GM19193 (cell line): Measurements from ENCODE around the gene MACROD2.

Experiments used
- POLR2A ChIP-seq: IDR thresholded peaks from 4 replicates; pipeline ENCODE4 v1.6.1; 2011; ENCODE audit not compliant: insufficient read depth, insufficient read length; ENCODE audit errors: extremely low read depth

MACROD2 gene

DNA sequence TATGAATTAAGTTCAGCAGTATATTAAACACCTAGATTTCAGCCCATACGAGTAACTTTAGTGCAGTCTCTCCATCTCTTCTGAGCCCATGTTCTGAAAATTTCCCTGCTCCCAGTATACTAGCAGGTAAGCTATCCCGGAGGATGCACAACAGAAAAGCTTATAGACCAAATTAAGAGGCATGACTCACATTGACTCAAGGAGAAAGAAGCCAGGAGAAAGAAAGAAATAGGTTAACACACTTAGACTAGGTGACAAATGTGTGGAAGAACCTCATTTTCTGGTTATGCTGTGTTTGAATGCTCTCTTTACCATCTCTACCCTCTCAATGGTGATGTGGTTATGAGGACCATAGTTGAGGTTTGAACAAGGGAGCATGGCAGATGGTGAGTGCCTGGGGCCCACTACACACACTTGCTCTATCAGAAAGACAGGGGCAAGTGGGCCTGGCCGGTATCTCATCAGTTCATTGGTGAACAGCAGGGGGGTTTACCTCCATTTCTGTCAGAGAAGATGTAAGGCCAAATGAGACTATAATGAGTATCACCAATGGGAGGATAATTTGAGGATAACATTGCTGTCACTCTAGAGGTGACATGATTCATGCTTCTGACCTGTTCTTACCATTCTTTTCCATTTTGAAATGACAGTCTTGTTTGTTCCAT lies 1244.4 kb downstream of the MACROD2 start:
- no peak for TF ChIP-seq POLR2A

DNA sequence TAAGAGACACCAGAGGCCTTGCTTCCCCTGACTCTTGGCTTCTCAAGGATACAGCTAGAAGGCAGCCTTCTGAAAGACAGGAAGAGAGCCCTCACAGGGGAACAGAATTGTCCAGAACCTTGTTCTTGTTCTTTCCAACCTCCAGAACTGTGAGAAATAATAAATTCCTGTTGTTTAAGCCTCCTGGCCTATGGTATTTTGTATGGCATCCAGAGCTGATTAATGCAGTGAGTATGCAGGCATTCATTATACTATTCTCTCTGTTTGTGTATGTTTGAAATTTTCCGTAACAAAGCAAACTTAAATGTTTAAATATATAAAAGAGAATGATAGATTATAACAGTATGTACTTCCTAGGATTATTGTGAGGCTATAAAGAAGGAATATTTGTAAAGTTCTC lies 1245.5 kb downstream of the MACROD2 start:
- TF ChIP-seq POLR2A = no peak

DNA sequence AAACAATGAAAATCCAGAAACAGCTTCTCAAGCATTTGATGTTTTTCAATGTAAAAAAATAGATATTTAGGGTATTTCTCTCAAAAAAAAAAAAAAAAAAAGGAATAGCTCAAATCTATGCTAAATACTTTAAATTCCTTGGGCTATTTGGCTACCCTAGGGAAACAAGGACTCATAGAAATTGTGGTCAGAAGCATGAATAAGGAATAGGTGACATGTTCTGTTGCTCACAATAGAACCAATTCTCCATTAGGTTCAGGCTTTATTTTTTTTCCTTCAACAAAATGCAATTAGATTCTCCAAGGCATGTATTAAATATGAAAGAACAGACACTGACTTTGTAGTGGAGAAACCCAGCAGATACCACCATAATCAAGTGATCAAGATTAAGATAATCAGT lies 1246.4 kb downstream of the MACROD2 start:
- TF ChIP-seq POLR2A = no peak

DNA sequence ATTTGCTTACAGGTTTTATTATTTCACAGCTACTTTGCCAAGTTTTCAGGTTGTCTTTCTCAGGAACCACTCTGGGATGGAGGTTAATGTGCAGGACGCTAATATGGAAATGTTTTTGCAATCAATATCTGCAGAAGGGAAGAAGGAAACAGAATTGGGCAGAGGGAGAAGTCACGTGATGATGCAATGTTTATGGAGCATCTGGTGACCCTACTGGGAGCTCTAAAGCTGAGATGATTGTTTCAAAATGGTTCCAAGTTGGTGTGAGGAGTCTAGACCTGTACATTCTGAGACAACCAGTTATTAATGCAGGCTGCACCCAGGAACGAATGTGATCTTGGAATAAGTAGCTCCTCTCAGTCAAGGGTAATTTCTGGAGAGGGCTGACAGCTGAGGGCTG lies 1247.5 kb downstream of the MACROD2 start:
- no peak for TF ChIP-seq POLR2A

DNA sequence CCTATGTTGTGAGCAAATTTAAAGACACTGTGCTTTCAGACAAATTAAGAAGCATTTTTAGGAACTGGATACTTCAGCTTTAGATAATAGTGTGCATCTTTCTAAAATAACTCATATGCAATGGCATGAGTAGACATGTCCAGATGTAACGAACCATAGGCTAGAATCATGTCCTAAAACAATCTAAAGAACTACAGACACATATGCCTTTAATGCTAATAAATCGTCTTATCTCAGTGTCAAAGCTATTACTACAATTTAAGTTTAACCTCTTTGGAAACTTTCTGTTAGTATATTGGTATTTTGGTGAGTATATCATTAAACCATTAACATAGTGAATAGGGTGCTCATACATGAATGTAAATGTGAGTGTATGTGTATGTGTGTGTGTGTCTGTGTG lies 1250.6 kb downstream of the MACROD2 start:
- TF ChIP-seq POLR2A = no peak

DNA sequence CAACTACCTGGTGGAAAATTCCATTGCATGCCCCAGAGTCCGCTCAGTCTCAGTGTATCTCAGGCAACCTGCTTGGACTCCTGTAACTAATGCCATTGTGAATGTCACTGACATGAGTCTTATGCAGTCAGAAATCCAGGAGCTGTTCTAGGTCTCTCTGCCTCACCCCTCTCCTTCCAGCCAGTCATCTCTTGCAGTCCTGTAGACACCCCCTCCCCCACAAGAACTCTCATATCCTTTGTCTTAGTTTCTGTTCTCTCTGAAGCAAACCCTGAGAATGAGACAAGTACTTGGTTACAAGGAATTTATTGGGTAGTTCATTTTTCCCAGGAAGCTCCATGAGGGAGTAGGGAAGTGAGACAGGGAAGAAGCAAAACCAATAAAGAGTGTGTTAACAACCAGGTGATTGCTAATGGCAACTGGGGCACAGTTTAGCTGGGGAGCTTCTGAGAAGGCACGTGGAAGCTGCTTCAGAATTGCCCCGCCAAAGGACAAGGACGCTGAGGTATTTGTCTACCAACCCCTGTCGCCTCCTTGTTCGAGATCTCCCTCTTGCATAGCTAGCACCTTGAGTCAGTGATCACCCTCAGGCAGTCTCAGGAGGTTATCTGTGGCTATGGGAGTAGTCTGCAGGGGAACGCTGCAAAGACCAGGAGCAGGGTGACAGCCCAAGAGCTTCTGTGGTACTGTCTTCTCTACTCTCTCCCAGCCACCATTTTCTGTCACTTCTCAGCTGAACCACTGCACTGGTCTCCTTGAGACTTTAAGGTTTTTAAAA lies 1253.5 kb downstream of the MACROD2 start:
- no peak for TF ChIP-seq POLR2A

DNA sequence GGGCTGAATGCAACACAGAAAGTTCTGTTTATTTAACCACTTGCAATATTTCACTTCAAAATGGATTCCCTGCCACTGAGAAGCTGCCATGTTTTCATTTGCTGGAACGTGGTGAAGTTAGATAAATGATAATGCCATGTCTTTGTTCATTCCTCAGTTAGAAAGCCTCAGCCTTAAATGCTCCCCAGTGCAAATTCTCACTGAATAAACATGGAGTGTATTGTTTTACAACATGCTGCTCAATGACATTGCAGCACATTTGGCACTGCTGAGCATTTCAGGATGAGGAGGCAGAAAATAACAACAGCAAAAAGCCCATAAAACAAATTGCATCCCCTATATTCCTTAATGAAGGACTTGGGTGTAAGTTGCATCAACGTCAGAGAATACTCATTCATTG lies 1255.9 kb downstream of the MACROD2 start:
- TF ChIP-seq POLR2A = no peak

DNA sequence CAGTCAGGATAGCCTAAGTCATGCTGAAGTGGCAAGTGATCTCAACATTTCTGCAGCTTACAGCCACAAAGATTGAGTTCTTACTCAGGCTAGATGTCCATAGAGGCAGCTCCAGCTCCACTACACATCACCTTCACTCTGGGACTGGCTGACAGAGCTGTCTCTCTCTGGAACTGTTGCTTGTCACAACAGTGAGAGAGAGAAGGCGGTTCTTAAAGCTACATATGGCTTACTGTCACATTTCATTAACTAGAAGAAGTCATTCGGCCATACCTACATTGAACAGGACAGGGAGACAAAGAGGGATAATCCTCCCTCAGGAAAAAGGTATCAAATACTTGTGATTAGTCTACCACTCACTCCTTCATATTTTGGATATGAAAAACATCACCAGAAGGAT lies 1257.0 kb downstream of the MACROD2 start:
- TF ChIP-seq POLR2A = no peak

DNA sequence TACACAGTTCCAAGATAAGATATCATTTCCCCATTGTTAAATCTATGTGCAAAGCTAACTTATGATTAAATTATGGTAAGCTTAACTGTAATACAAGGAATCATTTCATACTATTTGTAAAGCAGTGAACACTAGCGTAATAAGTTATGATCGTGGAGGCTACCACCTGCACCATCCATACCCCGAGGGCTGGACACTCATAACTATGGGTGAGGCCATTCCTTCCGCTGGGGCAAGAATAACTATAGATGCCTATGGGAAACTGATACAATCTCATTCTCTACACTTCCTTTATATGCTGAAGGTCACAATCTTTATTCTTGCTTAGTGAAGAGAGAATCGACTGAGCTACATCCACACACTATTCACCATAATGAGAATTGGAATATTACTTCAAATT lies 1258.1 kb downstream of the MACROD2 start:
- TF ChIP-seq POLR2A = no peak

DNA sequence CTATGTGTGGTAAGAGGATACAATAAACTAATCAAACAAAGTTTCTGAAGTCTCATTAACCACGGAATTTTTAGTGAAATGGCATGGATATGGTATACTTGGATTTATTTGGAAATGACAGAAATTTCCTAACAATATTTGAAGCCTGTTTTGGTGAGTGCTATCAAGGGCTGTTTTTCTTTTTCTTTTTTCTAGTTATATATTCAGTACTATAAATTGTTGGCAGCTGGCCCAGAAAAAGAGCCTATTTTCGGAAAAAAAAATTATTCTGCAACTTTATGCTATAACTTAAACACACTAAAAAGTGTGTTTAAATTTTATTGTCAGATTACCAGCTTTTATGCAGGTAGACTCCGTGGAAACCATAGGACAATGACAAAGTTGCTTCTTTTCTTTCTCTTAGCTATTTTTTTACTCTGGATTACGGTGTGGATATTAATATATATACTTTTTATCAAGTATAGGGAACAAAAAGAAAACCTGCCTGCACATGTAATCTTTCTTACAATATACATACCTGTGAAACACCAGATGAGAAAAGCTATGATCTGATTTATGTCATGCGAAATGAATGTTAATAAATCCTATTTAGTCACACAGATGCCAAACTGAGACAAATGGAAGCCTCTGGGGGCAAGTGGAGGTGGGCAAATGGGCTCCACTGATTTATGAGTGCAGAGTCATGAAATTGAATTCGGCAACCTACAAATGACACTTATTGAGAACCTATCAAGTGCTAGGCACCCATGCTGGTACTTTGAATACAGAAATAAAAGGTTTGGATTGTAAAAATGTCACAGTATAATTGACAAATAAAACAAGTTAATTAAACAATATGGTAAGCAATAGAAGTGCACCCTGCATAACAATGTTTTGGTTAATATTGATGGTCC lies 1261.6 kb downstream of the MACROD2 start:
- TF ChIP-seq POLR2A = no peak

DNA sequence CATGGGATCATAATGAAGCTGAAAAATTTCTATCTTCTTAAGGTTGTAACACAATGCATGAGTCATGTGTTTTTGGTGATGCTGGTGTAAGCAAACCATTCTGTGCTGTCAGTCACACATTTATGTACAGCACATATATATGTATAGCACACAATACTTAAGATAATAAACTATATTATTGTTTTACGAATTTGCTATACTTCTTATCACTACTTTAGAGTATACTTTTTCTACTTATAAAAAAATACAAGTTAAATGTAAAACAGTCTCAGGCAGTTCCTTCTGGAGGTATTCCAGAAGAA lies 1262.2 kb downstream of the MACROD2 start:
- TF ChIP-seq POLR2A = no peak

DNA sequence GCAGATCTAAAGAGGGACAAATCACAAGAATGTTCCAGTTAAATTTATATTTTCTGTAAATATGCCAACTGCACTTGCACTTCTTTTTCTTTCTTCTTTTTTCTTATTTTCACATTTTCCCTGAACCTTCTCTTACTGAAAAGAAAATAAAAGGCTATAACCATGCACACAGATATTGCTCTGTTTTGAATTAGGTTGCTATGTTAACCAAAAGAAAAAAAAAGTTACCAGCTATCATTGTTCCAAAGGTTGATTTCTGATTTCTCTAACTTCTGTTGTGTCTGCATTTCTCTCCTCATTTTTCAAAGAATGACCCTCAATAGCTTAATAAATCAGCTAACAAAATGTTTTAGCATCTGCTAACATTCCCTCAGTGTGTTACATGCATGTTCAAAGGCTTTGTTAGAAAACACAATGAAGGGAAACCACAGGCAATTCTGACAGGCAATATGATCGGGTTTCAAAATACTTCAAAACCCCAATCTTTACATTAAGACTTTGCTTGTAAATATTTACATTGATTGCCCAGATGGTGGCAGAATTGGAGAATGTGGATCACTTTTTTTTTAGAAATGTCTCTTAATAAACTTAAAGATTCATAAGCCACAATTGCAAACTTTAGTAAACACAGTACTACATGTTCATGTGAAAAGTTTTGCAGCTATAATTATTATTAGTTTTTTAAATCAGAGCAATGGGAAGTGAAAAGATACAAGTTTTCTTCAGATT lies 1270.4 kb downstream of the MACROD2 start:
- no peak for TF ChIP-seq POLR2A

DNA sequence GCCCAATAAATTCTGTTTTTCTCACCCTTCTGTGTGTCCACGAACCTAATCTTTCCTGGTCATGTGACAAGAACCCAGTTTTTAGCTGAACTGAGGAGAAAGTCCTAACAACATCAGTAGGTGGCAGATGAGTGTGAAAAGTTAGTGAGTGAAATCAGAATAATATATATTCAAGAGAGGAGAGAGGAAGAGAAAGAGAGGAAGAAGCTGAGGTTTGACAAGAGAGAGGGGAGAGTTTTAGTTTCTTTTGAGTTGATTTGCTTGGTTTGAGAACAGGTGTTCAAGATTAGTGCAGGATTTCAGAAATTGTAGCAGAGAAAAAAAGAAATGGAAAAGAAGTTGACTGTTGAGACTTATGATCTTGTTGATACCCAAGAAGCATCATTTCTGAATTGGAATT lies 1272.6 kb downstream of the MACROD2 start:
- TF ChIP-seq POLR2A = no peak

DNA sequence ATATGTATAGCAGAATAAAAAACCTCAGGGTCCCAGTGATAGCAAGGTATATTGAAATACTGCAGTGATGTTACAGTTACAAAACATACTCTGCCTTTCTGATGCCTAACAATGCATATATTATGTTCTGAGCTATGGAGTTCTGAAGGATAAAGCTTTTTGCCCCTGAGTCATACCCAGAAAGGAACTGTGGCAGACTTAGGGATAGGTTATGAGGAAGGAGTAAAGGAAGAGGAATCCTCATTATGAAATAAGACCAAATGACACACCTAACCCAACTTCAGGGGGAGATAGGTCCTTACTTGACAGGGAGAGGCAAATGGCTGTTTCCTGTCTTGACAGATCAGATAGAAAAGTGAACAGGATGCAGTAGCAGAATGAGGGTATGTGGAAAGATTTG lies 1282.7 kb downstream of the MACROD2 start:
- TF ChIP-seq POLR2A = no peak

DNA sequence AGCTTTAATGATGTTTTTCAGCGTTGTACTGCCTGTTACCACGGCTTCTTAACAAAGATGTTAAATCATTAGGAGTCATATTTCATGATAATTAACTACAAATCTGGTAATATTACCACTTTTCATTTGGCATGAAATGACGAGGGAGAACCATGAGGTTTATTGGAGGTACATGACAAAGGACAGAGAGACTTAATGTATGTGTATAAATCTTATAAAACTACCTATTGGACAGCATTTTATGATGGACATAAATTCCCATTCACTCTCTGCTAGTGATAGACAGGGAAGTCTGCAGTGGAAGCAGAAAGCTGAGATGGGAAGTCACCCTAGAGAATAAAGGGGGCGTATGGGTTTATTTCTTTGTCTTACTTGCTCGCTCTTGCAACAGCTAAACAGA lies 1292.0 kb downstream of the MACROD2 start:
- TF ChIP-seq POLR2A = no peak

DNA sequence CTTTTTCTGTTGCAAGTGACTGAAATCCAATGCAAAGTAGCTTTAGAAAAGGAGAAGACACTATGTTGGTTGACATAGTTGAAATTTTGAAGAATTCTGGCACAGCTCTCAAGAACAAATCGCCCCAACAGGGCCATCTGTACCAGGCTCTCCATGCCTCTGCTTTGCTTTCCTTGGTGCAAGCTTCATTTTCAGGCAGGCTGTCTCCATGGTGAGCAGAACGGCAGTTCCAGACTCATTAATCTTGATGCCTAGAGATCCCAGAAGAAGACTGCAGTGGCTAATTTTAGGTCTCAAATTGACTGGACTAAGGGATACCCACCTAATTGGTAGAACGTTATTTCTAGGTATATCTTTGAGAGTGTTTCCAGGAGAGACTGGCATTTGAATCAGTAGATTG lies 1292.8 kb downstream of the MACROD2 start:
- no peak for TF ChIP-seq POLR2A

DNA sequence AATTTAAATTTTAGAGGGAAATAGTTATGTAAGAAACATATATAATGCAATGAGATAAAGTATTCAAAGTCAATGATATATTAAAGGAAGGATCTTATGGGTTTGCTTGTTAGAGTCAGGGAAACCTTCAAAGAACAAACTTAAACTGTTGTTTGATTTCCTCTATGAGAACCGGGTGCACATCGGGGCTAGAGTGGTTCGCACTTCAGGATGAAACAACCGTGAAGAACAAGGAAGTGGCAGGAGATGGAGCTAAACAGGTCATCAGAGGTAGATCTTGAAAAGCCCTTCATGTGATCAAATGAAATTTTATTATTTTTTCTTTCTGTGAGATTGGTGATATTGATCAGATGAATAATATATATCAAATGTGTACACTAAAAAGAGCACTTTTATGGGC lies 1294.0 kb downstream of the MACROD2 start:
- TF ChIP-seq POLR2A = no peak
